ENCODE data around the gene CCDC93. TPM values are rescaled to one million over a fixed set of nuclear protein-coding genes. Genes with fewer than 3 reads are reported as not detected.

CCDC93 gene
- polyA plus RNA-seq, 1 donor (not counting 4 experiments of a cell fraction or from before 2014, with no cell fraction given), result 21.3 TPM

DNA sequence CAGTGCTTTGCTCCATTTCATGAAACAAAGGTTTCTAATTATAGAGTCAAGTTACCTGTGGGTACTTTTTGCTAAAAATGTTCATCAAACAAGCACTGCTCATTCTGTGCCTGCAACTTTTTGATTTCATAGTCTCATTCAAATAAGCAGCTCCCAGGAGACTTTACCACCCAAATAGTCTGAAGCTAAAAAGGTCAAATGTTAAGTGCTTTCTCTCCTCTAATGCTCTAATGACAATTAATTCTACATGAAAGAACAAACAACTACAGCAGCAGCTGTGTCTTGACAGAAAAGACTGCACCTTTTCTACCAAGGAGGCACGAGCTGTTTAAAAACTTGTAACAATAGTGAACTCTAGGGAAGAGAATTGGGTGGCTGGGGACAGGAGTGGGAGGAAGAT is 65.3 kb downstream of the CCDC93 start:
- DNase-seq (ENCODE audit: low read depth, low spot score) (no peak), FAIRE-seq (no peak)
- no peaks in the 10 kb centered on the region for H3K9me3 ChIP-seq (ENCODE audit: control insufficient read depth, low read depth, low read length)
- peaks cover 47 to 53% of the 10 kb centered on the region in 2 experiments for H3K36me3 ChIP-seq (ENCODE audit: control insufficient read depth in 2 of 2, extremely low read depth in 1 of 2, insufficient read depth in 2 of 2, low read length in 2 of 2)
- H3K4me1 ChIP-seq (ENCODE audit: control insufficient read depth, extremely low read depth, insufficient read depth, low read length), result no peaks in the 10 kb centered on the region
- H3K27ac ChIP-seq (ENCODE audit: control insufficient read depth, insufficient read depth, low read length), result no peak overlapping the region
- H3K79me2 ChIP-seq (ENCODE audit: control insufficient read depth, insufficient read depth, low read length), result no peaks in the 10 kb centered on the region
- no peaks in the 10 kb centered on the region for H4K20me1 ChIP-seq (ENCODE audit: control insufficient read depth, extremely low read depth, insufficient read depth, low read length)
- no peak overlapping the region for H3K9ac ChIP-seq (ENCODE audit: control insufficient read depth, extremely low read depth, insufficient read depth, low read length)
- no peaks in the 10 kb centered on the region for H3K27me3 ChIP-seq (ENCODE audit: control insufficient read depth, extremely low read depth, insufficient read depth, low read length)
- TF ChIP-seq, protein P1, sequence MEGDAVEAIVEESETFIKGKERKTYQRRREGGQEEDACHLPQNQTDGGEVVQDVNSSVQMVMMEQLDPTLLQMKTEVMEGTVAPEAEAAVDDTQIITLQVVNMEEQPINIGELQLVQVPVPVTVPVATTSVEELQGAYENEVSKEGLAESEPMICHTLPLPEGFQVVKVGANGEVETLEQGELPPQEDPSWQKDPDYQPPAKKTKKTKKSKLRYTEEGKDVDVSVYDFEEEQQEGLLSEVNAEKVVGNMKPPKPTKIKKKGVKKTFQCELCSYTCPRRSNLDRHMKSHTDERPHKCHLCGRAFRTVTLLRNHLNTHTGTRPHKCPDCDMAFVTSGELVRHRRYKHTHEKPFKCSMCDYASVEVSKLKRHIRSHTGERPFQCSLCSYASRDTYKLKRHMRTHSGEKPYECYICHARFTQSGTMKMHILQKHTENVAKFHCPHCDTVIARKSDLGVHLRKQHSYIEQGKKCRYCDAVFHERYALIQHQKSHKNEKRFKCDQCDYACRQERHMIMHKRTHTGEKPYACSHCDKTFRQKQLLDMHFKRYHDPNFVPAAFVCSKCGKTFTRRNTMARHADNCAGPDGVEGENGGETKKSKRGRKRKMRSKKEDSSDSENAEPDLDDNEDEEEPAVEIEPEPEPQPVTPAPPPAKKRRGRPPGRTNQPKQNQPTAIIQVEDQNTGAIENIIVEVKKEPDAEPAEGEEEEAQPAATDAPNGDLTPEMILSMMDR (optimal IDR thresholded peaks at IDR 0.05 in 1 of 3, IDR thresholded peaks at IDR 0.05 in 1 of 3, conservative IDR thresholded peaks at IDR 0.05 in 1 of 3; ENCODE audit: extremely low read depth in 1 of 3, insufficient read depth in 2 of 3, low read length in 3 of 3), result no peak
- no peak for TF ChIP-seq EZH2 (IDR thresholded peaks at IDR 0.05; ENCODE audit: low read length)
- no peaks in the 10 kb centered on the region for H3K9me1 ChIP-seq (ENCODE audit: control insufficient read depth, extremely low read depth, insufficient read depth, low read length)
- H2AFZ ChIP-seq (ENCODE audit: control insufficient read depth, low read length), result no peak overlapping the region
- no peak overlapping the region for H3K4me2 ChIP-seq (ENCODE audit: control insufficient read depth, extremely low read depth, insufficient read depth, low read depth, low read length)
- dilution Hi-C loops (cut with MboI; ENCODE audit: extremely low pct_ligation_motif_present, low sequenced_read_pairs), result no loop called here
- no peak overlapping the region for H3K4me3 ChIP-seq (ENCODE audit: control insufficient read depth in 2 of 3, extremely low read depth in 1 of 3, insufficient read depth in 2 of 3, low read depth in 1 of 3, low read length in 3 of 3)

DNA sequence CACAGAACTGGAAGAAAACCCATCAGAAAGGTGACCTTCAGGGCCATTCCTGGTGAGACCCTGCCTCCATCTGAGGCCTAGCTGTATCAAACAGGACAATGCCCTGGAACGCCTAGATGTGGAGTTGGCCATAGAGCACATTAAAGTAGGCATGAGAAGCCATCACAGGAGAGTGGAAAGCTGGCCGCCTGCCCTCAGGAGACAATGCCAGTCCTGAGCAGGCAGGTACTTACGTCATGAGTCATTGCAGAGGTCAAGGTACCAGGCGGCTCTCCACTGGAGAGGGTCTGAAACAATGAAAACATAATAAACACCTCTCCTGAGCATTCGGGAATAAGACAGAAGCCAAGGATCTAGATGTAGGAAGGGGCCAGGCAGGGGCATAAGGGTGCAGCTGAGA is 68.6 kb downstream of the CCDC93 start:
- Histone ChIP-seq H2AFZ (ENCODE audit: control insufficient read depth, low read length) (no peak overlapping the region), H3K9ac (ENCODE audit: control insufficient read depth, extremely low read depth, insufficient read depth, low read length) (no peak overlapping the region), H3K27me3 (ENCODE audit: control insufficient read depth, extremely low read depth, insufficient read depth, low read length) (no peaks in the 10 kb centered on the region), H3K9me3 (ENCODE audit: control insufficient read depth, low read depth, low read length) (no peaks in the 10 kb centered on the region), H3K4me2 (ENCODE audit: control insufficient read depth, extremely low read depth, insufficient read depth, low read depth, low read length) (no peak overlapping the region), H3K36me3 (ENCODE audit: control insufficient read depth in 2 of 2, extremely low read depth in 1 of 2, insufficient read depth in 2 of 2, low read length in 2 of 2) (peaks cover 50 to 53% of the 10 kb centered on the region in 2 experiments), H3K79me2 (ENCODE audit: control insufficient read depth, insufficient read depth, low read length) (no peaks in the 10 kb centered on the region), H3K27ac (ENCODE audit: control insufficient read depth, insufficient read depth, low read length) (no peak overlapping the region), H3K9me1 (ENCODE audit: control insufficient read depth, extremely low read depth, insufficient read depth, low read length) (no peaks in the 10 kb centered on the region), H3K4me1 (ENCODE audit: control insufficient read depth, extremely low read depth, insufficient read depth, low read length) (no peaks in the 10 kb centered on the region), H4K20me1 (ENCODE audit: control insufficient read depth, extremely low read depth, insufficient read depth, low read length) (no peaks in the 10 kb centered on the region), H3K4me3 (ENCODE audit: control insufficient read depth in 2 of 3, extremely low read depth in 1 of 3, insufficient read depth in 2 of 3, low read depth in 1 of 3, low read length in 3 of 3) (no peak overlapping the region)
- TF ChIP-seq, protein P1 (optimal IDR thresholded peaks at IDR 0.05 in 1 of 3, IDR thresholded peaks at IDR 0.05 in 1 of 3, conservative IDR thresholded peaks at IDR 0.05 in 1 of 3; ENCODE audit: extremely low read depth in 1 of 3, insufficient read depth in 2 of 3, low read length in 3 of 3), result no peak
- TF ChIP-seq EZH2 (IDR thresholded peaks at IDR 0.05; ENCODE audit: low read length), result no peak
- FAIRE-seq (no peak), DNase-seq (ENCODE audit: low read depth, low spot score) (no peak)
- dilution Hi-C loops (cut with MboI; ENCODE audit: extremely low pct_ligation_motif_present, low sequenced_read_pairs), result no loop called here
